Stomach (tissue), 9 donors: ENCODE results near the gene RCAN1. TPM values are rescaled to one million over a fixed set of nuclear protein-coding genes. Genes with fewer than 3 reads are reported as not detected.

Experiments
- DNase-seq, 2 donors: peaks; one replicate each; pipeline versions ENCODE4 v3.0.0 to v3.0.0-alpha.2; 2013 to 2019
- H3K27ac ChIP-seq, 5 donors: fragments of 200-600 bp in 4 of 5; sonication (generic) in 4 of 5; one replicate each; pipeline ENCODE4 v1.5.1; 2013 to 2019; ENCODE audit warnings: mild to moderate bottlenecking in 1 of 5, moderate library complexity in 1 of 5
- H3K27me3 ChIP-seq, 3 donors: fragments of 200-600 bp; sonication (generic); one replicate each; pipeline ENCODE4 v1.5.1; 2017 to 2019; ENCODE audit warnings: mixed run types in 1 of 3
- H3K36me3 ChIP-seq, 4 donors: fragments of 200-600 bp; sonication (generic); 1 replicate in 3 of 4; 2 replicates in 1 of 4; pipeline ENCODE4 v1.5.1; 2016 to 2019
- H3K4me1 ChIP-seq, 4 donors: fragments of 200-600 bp; sonication (generic); one replicate each; pipeline ENCODE4 v1.5.1; 2016 to 2019
- H3K4me3 ChIP-seq, 4 donors: fragments of 200-600 bp; sonication (generic) in 3 of 4; one replicate each; pipeline ENCODE4 v1.5.1; 2016 to 2019; ENCODE audit warnings: mild to moderate bottlenecking in 1 of 4
- H3K9me3 ChIP-seq, 4 donors: fragments of 200-600 bp; sonication (generic); one replicate each; pipeline ENCODE4 v1.5.1; 2016 to 2019
- CTCF ChIP-seq, 7 experiments: fragments of 450-650 bp in 4 of 7; fragments of 200-600 bp in 3 of 7; sonication (generic) in 3 of 7; IDR thresholded peaks; one replicate each; pipeline ENCODE4 v1.5.1; 2016 to 2019; ENCODE audit warnings: antibody characterized with exemption in 7 of 7, control low read depth in 2 of 7, mild to moderate bottlenecking in 1 of 7
- EP300 ChIP-seq: sonication (generic); formaldehyde crosslinking; IDR thresholded peaks from one replicate; pipeline ENCODE4 v1.6.1; 2017; ENCODE audit warnings: antibody characterized with exemption
- POLR2A ChIP-seq, 4 donors: fragments of 450-650 bp; IDR thresholded peaks; one replicate each; pipeline ENCODE4 v1.6.1; 2016; ENCODE audit warnings: antibody characterized with exemption in 4 of 4, control low read depth in 2 of 4, mild to moderate bottlenecking in 1 of 4, moderate library complexity in 1 of 4
- POLR2AphosphoS5 ChIP-seq, 3 donors: sonication (generic); formaldehyde crosslinking; IDR thresholded peaks; one replicate each; pipeline ENCODE4 v1.6.1; 2016; ENCODE audit warnings: antibody characterized with exemption in 3 of 3
- WGBS, 5 donors: extraction: QIAGEN DNeasy Blood & Tissue Kit in 3 of 5; methylation state at CpG; one replicate each; pipeline versions ENCODE4 v1.1.5 to v1.1.7; 2013 to 2018; 5-methylcytosine and 5-hydroxymethylcytosine counted together
- intact Hi-C: fragments of 100-400 bp; cut with DNase I; formaldehyde crosslinking; loops from one replicate; pipeline ENCODE4 v1.15.1; 2023; ENCODE audit warnings: low total_unique reads
- polyA plus RNA-seq, 3 donors: library from polyadenylated mRNA; stranded (reverse); fragments of 200-250 nt; gene quantifications; one replicate each; pipeline ENCODE4 v1.2.3, GENCODE V29; 2013
- total RNA-seq, 5 donors: library from RNA; depleted of rRNA; stranded (reverse); fragments of >200 nt; gene quantifications; one replicate each; pipeline versions ENCODE4 v1.1.0 to v1.2.3, GENCODE V29; 2014 to 2016
- donor health status: healthy with polysubstance abuse.
- donor health status: Bipolar disorder and iron deficiency.
- donor health status: healthy.

The RCAN1 gene
- total and polyA plus RNA-seq, 8 donors = 15.6 to 85.7 (median 31.5) TPM

DNA sequence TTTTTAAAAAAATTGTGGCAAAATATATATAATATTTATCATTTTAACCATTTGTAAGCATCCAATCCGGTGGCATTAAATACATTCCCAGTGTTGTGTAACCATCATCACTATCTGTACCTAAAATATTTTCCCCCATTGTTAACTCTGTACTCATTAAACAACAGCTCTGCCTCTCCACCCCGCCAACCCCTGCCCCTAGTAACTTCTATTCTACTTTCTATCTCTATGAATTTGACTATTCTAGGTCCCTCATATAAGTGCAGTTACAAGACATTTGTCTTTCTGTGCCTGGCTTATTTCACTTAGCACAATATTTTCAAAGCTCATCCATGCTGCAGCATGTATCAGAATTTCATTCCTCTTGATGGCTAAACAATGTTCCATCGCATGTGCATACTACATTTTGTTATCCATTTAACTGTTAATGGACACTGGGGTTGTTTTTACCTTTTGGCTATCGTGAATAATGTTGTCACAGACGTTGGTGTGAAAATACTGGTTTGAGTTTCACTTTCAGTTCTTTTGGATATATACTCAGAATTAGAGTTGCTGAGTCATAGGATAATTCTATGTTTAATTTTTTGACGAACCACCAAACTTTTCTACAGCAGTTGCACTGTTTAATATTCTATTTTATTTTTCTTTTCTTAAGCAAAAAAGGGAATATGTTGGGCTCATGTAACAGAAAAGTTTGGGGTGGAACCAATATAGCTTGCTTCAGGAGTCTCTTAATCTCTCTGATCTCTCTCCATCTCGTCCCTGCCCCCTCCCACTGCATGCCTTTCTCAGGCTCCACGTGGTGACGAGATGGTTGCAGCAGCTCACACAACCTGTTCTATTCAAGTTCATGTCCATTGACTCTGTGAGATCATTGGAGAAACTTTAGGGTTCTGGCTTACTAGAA is 25.2 kb upstream of the RCAN1 start:
- no peaks in the 10 kb centered on the region for H3K36me3 ChIP-seq
- no peak overlapping the region for H3K27ac ChIP-seq
- no peaks in the 10 kb centered on the region for H3K9me3 ChIP-seq
- peaks cover 0 to 4% (median 2%) of the 10 kb centered on the region in 4 donors for H3K4me1 ChIP-seq
- no peak for DNase-seq
- intact Hi-C loops = no loop called here
- H3K4me3 ChIP-seq = no peak overlapping the region
- TF ChIP-seq POLR2AphosphoS5 (IDR thresholded peaks at IDR 0.05) (no peak), CTCF (IDR thresholded peaks at IDR 0.05) (no peak), POLR2A (IDR thresholded peaks at IDR 0.05) (no peak), EP300 (no peak)
- H3K27me3 ChIP-seq = no peaks in the 10 kb centered on the region
- WGBS, 5 donors = 32 to 43% (median 38%) methylated on average over 9 of the region's 9 CpGs

DNA sequence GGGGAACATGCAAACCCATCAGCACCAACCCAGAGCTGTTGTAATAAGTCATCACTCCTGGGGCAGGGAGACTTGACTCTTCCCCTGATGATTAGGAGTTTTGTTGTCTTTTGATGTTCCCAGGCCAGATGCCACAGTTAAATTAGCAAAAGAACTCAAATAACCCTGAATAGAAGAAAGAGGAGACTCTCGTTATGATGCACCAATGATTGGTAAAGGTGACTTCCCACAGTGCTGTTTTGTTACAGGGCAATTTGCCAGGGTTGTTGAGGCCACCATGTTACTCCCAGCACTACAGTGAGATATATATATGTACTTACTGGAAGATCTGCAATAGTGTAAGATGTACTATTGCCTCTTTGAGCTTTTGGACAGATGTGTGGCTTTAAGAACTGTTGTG is 24.3 kb upstream of the RCAN1 start:
- Histone ChIP-seq H3K4me1 (peaks cover 0 to 4% (median 2%) of the 10 kb centered on the region in 4 donors), H3K27me3 (peaks cover 0 to 1% (median 0%) of the 10 kb centered on the region in 3 donors), H3K36me3 (no peaks in the 10 kb centered on the region), H3K4me3 (no peak overlapping the region), H3K9me3 (no peaks in the 10 kb centered on the region), H3K27ac (no peak overlapping the region)
- no peak for TF ChIP-seq POLR2AphosphoS5 (IDR thresholded peaks at IDR 0.05)
- no peak for TF ChIP-seq CTCF (IDR thresholded peaks at IDR 0.05)
- TF ChIP-seq EP300 = no peak
- TF ChIP-seq POLR2A (IDR thresholded peaks at IDR 0.05) = no peak
- intact Hi-C loops = no loop called here
- WGBS, 5 donors = 80 to 91% (median 88%) methylated on average over 1 of the region's 1 CpG
- DNase-seq = no peak

GRCh38 chr21:34636961-34637360 is 22.0 kb upstream of the RCAN1 start:
- WGBS, 5 donors = 69 to 92% (median 88%) methylated on average over 3 of the region's 3 CpGs
- H3K27ac ChIP-seq = no peak overlapping the region
- no peak for TF ChIP-seq EP300
- TF ChIP-seq CTCF (IDR thresholded peaks at IDR 0.05) = no peak
- TF ChIP-seq POLR2A (IDR thresholded peaks at IDR 0.05) = no peak
- no peak for TF ChIP-seq POLR2AphosphoS5 (IDR thresholded peaks at IDR 0.05)
- no peaks in the 10 kb centered on the region for H3K36me3 ChIP-seq
- DNase-seq = no peak
- no peak overlapping the region for H3K4me3 ChIP-seq
- peaks cover 0 to 4% (median 2%) of the 10 kb centered on the region in 4 donors for H3K4me1 ChIP-seq
- intact Hi-C loops = no loop called here
- no peaks in the 10 kb centered on the region for H3K9me3 ChIP-seq
- peaks cover 0 to 7% (median 0%) of the 10 kb centered on the region in 3 donors for H3K27me3 ChIP-seq

DNA sequence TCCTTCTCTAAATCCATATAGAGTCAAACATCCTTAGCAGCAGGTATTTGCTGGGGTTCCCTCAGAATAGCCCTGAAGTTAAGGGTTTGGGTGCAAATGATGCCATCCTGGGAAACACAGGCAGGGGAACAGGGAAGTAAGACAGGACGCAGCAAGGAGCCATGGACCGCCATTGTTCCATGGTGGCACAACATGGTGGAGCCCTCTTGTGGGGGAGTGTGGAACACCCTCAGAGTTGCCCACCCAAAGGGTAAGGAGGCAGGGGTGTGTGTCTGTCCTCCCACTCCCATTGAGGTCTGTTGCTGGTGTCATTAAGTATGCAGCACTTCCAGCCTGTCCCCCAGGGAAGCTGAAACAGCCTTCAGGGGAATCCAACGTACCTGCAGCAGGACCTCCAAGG is 20.4 kb upstream of the RCAN1 start:
- whole genome bisulfite sequencing, 5 donors = 71 to 85% (median 78%) methylated on average over 3 of the region's 3 CpGs
- intact Hi-C loops = no loop called here
- Histone ChIP-seq H3K4me3 (no peak overlapping the region), H3K27me3 (peaks cover 0 to 7% (median 0%) of the 10 kb centered on the region in 3 donors), H3K36me3 (no peaks in the 10 kb centered on the region), H3K4me1 (peaks cover 0 to 4% (median 0%) of the 10 kb centered on the region in 4 donors), H3K27ac (no peak overlapping the region), H3K9me3 (no peaks in the 10 kb centered on the region)
- no peak for DNase-seq
- peak in 1 of 7 experiments; percentile 25 for TF ChIP-seq CTCF (IDR thresholded peaks at IDR 0.05)
- no peak for TF ChIP-seq EP300
